ENCODE results near the gene OR2S2. TPM values are rescaled to one million over a fixed set of nuclear protein-coding genes. Genes with fewer than 3 reads are reported as not detected.
"Not testable (repeated sequence)": the region's sequence is repeated elsewhere in the genome, so short reads cannot be mapped to it uniquely, and the experiment has no call there.

Gene OR2S2, protein sequence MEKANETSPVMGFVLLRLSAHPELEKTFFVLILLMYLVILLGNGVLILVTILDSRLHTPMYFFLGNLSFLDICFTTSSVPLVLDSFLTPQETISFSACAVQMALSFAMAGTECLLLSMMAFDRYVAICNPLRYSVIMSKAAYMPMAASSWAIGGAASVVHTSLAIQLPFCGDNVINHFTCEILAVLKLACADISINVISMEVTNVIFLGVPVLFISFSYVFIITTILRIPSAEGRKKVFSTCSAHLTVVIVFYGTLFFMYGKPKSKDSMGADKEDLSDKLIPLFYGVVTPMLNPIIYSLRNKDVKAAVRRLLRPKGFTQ
- total RNA-seq, result not detected

DNA sequence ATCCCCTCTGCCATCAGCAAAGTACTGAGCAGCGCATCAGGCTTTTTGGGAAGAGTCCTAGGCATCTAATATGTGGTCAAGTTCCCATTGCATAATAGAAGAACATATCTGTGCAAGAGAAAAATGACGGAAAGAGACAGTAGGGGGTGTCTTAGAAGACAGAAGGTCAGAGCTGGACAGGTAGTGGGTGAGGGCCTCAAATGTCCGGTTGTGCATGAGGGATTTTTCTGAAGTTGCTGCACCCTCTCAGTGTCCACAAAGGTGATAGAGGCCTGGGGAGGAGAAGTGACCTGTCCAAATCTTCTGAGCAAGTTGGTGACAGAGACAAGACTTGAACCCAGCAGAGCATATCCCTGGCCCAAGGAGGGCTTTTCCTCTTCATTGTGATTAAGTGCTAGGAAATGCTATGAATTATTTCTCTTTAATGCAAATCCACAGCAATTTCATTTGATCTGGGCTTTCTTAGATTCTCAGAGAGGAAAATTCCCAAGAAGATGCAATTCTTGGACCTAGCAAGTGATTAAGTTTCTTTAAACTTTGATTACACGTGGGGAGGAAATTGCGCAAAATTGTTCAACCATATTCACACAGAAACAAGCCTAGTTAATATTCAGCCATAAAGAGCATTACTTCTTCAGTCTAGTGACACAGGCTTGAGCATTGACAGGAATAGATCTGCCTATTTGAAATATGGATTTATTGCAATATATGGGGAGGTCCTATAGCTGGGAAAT, at the start of gene OR2S2:
TSS of gene OR2S2 (minus strand) at position 51 of the 734 bp plus-strand sequence. CDS start 56 bp downstream, outside the sequence.
- TF ChIP-seq, protein P1, sequence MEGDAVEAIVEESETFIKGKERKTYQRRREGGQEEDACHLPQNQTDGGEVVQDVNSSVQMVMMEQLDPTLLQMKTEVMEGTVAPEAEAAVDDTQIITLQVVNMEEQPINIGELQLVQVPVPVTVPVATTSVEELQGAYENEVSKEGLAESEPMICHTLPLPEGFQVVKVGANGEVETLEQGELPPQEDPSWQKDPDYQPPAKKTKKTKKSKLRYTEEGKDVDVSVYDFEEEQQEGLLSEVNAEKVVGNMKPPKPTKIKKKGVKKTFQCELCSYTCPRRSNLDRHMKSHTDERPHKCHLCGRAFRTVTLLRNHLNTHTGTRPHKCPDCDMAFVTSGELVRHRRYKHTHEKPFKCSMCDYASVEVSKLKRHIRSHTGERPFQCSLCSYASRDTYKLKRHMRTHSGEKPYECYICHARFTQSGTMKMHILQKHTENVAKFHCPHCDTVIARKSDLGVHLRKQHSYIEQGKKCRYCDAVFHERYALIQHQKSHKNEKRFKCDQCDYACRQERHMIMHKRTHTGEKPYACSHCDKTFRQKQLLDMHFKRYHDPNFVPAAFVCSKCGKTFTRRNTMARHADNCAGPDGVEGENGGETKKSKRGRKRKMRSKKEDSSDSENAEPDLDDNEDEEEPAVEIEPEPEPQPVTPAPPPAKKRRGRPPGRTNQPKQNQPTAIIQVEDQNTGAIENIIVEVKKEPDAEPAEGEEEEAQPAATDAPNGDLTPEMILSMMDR (IDR thresholded peaks at IDR 0.05), result no peak

GRCh38 chr9:36007316-36007708, 49.4 kb upstream of the OR2S2 start:
- no peaks in the 10 kb centered on the region for H3K4me1 ChIP-seq
- no peaks in the 10 kb centered on the region for H3K27me3 ChIP-seq
- no peaks in the 10 kb centered on the region for H3K9me3 ChIP-seq
- no peak overlapping the region for H3K4me3 ChIP-seq
- intact Hi-C loops (cut with DNase I), result no loop called here
- TF ChIP-seq, protein P1 (IDR thresholded peaks at IDR 0.05), result no peak
- no peaks in the 10 kb centered on the region for H3K36me3 ChIP-seq
- no peak for DNase-seq (ENCODE audit: low spot score in 2 of 2)
- H3K27ac ChIP-seq, result no peak overlapping the region

More for the DNA sequence above, at the start of gene OR2S2:
- Histone ChIP-seq H3K4me3 (no peak within 1 kb of the TSS), H3K9me3 (no peaks in the 10 kb centered on the region), H3K4me1 (no peaks in the 10 kb centered on the region), H3K36me3 (no peaks in the 10 kb centered on the region), H3K27ac (no peak within 1 kb of the TSS), H3K27me3 (no peaks in the 10 kb centered on the region)
- DNase-seq (ENCODE audit: low spot score in 2 of 2), result no peak
- intact Hi-C loops (cut with DNase I), result loop anchor here (5.0 to 10.0 kb wide), 3 partner anchors 147 to 367 kb away; partner anchors contain the start of gene CCIN

- Histone ChIP-seq H3K4me1 (no peaks in the 10 kb centered on the region), H3K36me3 (no peaks in the 10 kb centered on the region)
- intact Hi-C loops (cut with DNase I), result no loop called here
Observed at GRCh38 chr9:36006549-36007315, 48.8 kb upstream of the OR2S2 start.

GRCh38 chr9:36005891-36006290, 47.9 kb upstream of the OR2S2 start:
- Histone ChIP-seq H3K36me3 (no peaks in the 10 kb centered on the region), H3K9me3 (no peaks in the 10 kb centered on the region), H3K27me3 (no peaks in the 10 kb centered on the region), H3K4me1 (no peaks in the 10 kb centered on the region), H3K27ac (no peak overlapping the region), H3K4me3 (no peak overlapping the region)
- DNase-seq (ENCODE audit: low spot score in 2 of 2), result no peak
- intact Hi-C loops (cut with DNase I), result no loop called here
- TF ChIP-seq, protein P1 (IDR thresholded peaks at IDR 0.05), result no peak

More at GRCh38 chr9:36006549-36007315, 48.8 kb upstream of the OR2S2 start:
- no peaks in the 10 kb centered on the region for H3K9me3 ChIP-seq
- no peak overlapping the region for H3K27ac ChIP-seq
- TF ChIP-seq, protein P1 (IDR thresholded peaks at IDR 0.05), result no peak
- H3K27me3 ChIP-seq, result no peaks in the 10 kb centered on the region
- H3K4me3 ChIP-seq, result no peak overlapping the region
- no peak for DNase-seq (ENCODE audit: low spot score in 2 of 2)

DNA sequence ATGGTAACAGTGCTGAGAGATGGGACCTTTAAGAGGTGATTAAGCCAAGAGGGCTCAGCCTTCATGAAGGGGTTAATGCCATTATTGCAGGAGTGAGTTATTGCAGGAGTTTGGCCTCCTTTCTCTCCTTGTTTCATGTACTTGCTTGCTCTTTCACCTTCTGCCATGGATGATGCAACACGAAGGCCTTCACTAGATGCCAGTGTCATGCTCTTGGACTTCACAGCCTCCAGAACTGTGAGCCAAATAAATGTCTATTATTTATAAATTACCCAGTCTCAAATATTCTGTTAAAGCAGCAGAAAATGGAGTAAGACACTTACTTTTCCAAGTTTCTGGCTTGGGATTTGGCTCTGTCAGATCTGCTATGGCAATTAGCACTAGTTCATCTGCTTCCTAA, 40.4 kb upstream of the OR2S2 start:
- H3K9me3 ChIP-seq, result peaks cover 0 to 6% of the 10 kb centered on the region in 2 donors
- no peak overlapping the region for H3K4me3 ChIP-seq
- intact Hi-C loops (cut with DNase I), result no loop called here
- TF ChIP-seq, protein P1 (IDR thresholded peaks at IDR 0.05), result no peak
- H3K4me1 ChIP-seq, result no peaks in the 10 kb centered on the region
- no peaks in the 10 kb centered on the region for H3K36me3 ChIP-seq
- no peaks in the 10 kb centered on the region for H3K27me3 ChIP-seq
- DNase-seq (ENCODE audit: low spot score in 2 of 2), result no peak
- no peak overlapping the region for H3K27ac ChIP-seq

DNA sequence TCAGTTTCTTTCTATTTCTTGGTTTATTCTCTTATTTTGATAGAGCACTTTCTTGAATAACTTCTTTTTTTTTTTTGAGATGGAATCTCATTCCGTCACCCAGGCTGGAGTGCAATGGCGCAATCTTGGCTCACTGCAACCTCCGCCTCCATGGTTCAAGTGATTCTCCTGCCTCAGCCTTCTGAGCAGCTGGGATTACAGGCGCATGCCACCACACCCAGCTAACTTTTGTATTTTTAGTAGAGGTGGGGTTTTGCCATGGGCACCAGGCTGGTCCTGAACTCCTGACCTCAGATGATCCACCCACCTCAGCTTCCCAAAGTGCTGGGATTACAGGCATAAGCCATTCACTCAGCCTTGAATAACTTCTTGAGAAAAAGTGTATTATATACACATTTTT, 39.1 kb upstream of the OR2S2 start:
- H3K36me3 ChIP-seq; H3K4me1 ChIP-seq; H3K27ac ChIP-seq; H3K4me3 ChIP-seq; intact Hi-C loops (cut with DNase I); DNase-seq (ENCODE audit: low spot score in 2 of 2); H3K9me3 ChIP-seq; H3K27me3 ChIP-seq: not testable (repeated sequence)

Measured in ascending aorta (tissue), 2 donors.